HG03139 (cell line): ENCODE measurements around the gene AHRR.

Experiments used
- ATAC-seq: cut with Tn5 transposase; IDR thresholded peaks from one replicate; pipeline ENCODE4 v1.9.1; 2021; ENCODE audit not compliant: unreplicated experiment

AHRR gene

GRCh38 chr5:344668-345067, 23.2 kb downstream of the AHRR start:
- ATAC-seq: no peak

- no peak for ATAC-seq
Observed at GRCh38 chr5:345404-346195, 24.1 kb downstream of the AHRR start.

GRCh38 chr5:346229-346935, 24.9 kb downstream of the AHRR start:
- ATAC-seq: no peak

GRCh38 chr5:347712-348284, 26.3 kb downstream of the AHRR start:
- ATAC-seq: no peak

GRCh38 chr5:348726-349125, 27.2 kb downstream of the AHRR start:
- ATAC-seq: no peak

- no peak for ATAC-seq
Observed at GRCh38 chr5:350355-350754, 28.8 kb downstream of the AHRR start.

GRCh38 chr5:351084-351920, 29.8 kb downstream of the AHRR start:
- no peak for ATAC-seq

GRCh38 chr5:351921-352245, 30.4 kb downstream of the AHRR start:
- ATAC-seq: no peak

GRCh38 chr5:352639-353611, 31.4 kb downstream of the AHRR start:
- no peak for ATAC-seq

GRCh38 chr5:353612-354580, 32.4 kb downstream of the AHRR start:
- ATAC-seq: no peak

GRCh38 chr5:354581-355378, 33.3 kb downstream of the AHRR start:
- ATAC-seq: no peak

GRCh38 chr5:355379-355935, 33.9 kb downstream of the AHRR start:
- ATAC-seq: no peak

GRCh38 chr5:355958-356357, 34.4 kb downstream of the AHRR start:
- no peak for ATAC-seq

GRCh38 chr5:359301-359897, 37.9 kb downstream of the AHRR start:
- no peak for ATAC-seq

GRCh38 chr5:360257-361027, 38.9 kb downstream of the AHRR start:
- ATAC-seq: no peak

- no peak for ATAC-seq
Observed at GRCh38 chr5:362189-362588, 40.7 kb downstream of the AHRR start.
